Nephron (organoid): ENCODE results near the gene NEO1.

ENCODE experiments used
- H3K27ac Mint-ChIP-seq, 3 experiments: 2 replicates each; pipeline ENCODE4 v1.8.0; 2020; ENCODE audit warnings: mixed read lengths in 3 of 3, mild to moderate bottlenecking in 2 of 3, moderate library complexity in 1 of 3
- H3K27me3 Mint-ChIP-seq: 2 replicates; pipeline ENCODE4 v1.8.0; 2021; ENCODE audit warnings: low read depth, mild to moderate bottlenecking, moderate library complexity, mixed read lengths
- H3K36me3 Mint-ChIP-seq: 2 replicates; pipeline ENCODE4 v1.8.0; 2020; ENCODE audit warnings: low read depth, mixed read lengths
- H3K4me1 Mint-ChIP-seq: 2 replicates; pipeline ENCODE4 v1.8.0; 2020; ENCODE audit warnings: mixed read lengths
- H3K4me3 Mint-ChIP-seq, 3 experiments: 2 replicates each; pipeline ENCODE4 v1.8.0; 2020; ENCODE audit warnings: mild to moderate bottlenecking in 3 of 3, mixed read lengths in 3 of 3, moderate library complexity in 2 of 3
- H3K9me3 Mint-ChIP-seq: 2 replicates; pipeline ENCODE4 v1.8.0; 2020; ENCODE audit warnings: mixed read lengths
- TF ChIP-seq, protein P1 (sequence below), 3 experiments: fragments of 200-600 bp; sonication (generic); IDR thresholded peaks; one replicate each; pipeline ENCODE4 v1.5.0; 2021; ENCODE audit warnings: antibody characterized with exemption in 3 of 3; ENCODE audit not compliant: unreplicated experiment in 3 of 3

NEO1 gene

DNA sequence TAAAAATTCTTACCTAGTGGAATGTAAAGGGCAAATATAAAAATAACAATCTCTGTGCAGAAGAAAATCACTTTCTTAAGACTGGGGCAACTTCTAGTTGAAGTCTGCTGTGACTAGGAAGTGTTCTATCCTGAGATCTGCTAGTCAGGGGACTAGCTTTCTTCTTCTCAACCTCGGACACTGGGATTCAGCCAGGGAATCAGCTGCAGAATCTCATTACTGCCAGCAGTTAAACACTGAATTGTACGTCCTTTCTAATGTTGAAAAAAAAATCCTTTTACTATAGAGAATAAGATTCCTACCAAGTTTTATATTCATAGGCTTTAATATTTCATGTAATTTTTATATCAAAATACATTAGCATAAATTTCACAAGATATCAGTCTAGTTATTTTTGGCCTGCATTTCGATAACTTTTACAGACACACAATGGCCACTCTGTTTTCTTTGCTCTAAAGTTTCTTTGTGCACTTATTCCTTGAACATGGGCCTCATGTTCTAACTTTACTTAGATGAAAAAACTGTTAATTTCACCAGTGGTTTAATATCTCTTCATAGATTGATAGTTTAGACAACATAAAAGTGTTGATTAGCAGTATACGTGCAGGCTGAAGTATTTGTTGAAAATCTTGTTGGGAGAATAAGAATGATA lies 2.6 kb upstream of the NEO1 start:
- H3K27me3 Mint-ChIP-seq, result no peaks in the 10 kb centered on the region
- TF ChIP-seq, protein P1, sequence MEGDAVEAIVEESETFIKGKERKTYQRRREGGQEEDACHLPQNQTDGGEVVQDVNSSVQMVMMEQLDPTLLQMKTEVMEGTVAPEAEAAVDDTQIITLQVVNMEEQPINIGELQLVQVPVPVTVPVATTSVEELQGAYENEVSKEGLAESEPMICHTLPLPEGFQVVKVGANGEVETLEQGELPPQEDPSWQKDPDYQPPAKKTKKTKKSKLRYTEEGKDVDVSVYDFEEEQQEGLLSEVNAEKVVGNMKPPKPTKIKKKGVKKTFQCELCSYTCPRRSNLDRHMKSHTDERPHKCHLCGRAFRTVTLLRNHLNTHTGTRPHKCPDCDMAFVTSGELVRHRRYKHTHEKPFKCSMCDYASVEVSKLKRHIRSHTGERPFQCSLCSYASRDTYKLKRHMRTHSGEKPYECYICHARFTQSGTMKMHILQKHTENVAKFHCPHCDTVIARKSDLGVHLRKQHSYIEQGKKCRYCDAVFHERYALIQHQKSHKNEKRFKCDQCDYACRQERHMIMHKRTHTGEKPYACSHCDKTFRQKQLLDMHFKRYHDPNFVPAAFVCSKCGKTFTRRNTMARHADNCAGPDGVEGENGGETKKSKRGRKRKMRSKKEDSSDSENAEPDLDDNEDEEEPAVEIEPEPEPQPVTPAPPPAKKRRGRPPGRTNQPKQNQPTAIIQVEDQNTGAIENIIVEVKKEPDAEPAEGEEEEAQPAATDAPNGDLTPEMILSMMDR (IDR thresholded peaks at IDR 0.05; ENCODE audit: unreplicated experiment in 3 of 3), result no peak
- peak overlapping the region; percentile 44 to 77 (median 68) for H3K27ac Mint-ChIP-seq

DNA sequence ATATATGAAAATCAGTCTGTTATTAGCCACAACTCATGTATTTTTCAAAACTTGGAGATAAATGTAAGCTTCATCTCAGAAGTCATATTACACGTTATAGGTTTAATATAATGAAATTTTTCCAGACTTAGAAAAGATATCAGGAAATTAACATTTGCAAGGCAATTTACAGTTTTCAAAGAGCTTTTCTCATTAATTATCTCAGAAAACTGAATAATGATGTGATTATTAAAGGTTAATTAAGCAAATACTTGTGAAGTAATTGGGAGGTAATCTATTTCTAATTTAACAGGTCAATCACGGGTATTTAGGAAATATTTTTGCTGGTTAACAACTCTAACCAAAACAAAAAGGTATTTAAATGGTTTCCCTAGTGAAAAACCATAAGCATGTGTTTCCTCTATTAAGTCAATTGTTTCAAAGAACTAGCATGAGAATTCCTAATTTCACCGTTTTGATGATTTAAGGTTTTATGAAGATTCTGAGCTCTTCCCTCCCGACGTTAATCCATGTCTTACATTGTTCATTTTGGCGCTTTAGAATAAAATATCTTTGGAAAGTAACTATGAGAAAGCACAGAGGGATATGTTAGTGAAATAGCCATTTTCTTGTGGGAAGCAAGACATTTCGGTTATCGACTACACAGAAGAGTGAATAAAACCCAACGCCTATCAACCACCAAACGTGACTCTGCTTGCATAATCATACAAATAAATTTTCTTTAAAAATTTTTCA lies 1.5 kb upstream of the NEO1 start:
- Mint-ChIP-seq H3K9me3 (no peaks in the 10 kb centered on the region), H3K4me3 (peak overlapping the region; percentile 82 to 90 (median 88)), H3K27me3 (no peaks in the 10 kb centered on the region), H3K4me1 (peaks cover 17% of the 10 kb centered on the region), H3K27ac (peak overlapping the region; percentile 91 to 96 (median 95)), H3K36me3 (no peaks in the 10 kb centered on the region)
- TF ChIP-seq, protein P1 (IDR thresholded peaks at IDR 0.05; ENCODE audit: unreplicated experiment in 3 of 3), result no peak

More for the DNA sequence above, 2.6 kb upstream of the NEO1 start:
- H3K4me1 Mint-ChIP-seq, result peaks cover 17% of the 10 kb centered on the region
- no peaks in the 10 kb centered on the region for H3K9me3 Mint-ChIP-seq
- H3K4me3 Mint-ChIP-seq, result peak overlapping the region; percentile 31 to 57 (median 48)
- H3K36me3 Mint-ChIP-seq, result no peaks in the 10 kb centered on the region

DNA sequence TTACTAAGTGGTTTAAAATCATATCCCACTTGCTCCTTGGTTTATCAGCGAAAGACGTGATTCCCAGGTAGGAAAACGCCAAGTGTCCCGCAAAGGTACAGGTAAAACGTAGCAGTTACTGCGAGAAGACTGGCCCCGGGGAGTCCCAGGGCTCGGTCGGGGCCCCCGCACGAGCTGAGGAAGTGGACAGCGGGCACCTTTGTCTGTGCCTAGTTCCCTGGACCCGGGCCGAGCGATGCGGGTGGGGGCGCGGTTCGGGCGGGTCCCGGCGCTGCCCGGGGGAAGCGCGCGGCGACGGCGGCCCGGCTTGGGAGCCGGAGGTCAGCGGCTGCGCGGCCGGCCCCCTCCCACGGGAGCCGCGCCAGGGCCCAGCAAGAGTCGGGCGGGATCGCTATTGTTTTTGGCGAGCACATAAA lies 864 bp upstream of the NEO1 start:
- peak overlapping the region; percentile 82 to 90 (median 88) for H3K4me3 Mint-ChIP-seq
- TF ChIP-seq, protein P1 (IDR thresholded peaks at IDR 0.05; ENCODE audit: unreplicated experiment in 3 of 3), result no peak
- H3K4me1 Mint-ChIP-seq, result peaks cover 17% of the 10 kb centered on the region
- H3K27me3 Mint-ChIP-seq, result no peaks in the 10 kb centered on the region
- H3K27ac Mint-ChIP-seq, result peak overlapping the region; percentile 91 to 96 (median 95)
- no peaks in the 10 kb centered on the region for H3K9me3 Mint-ChIP-seq
- no peaks in the 10 kb centered on the region for H3K36me3 Mint-ChIP-seq

DNA sequence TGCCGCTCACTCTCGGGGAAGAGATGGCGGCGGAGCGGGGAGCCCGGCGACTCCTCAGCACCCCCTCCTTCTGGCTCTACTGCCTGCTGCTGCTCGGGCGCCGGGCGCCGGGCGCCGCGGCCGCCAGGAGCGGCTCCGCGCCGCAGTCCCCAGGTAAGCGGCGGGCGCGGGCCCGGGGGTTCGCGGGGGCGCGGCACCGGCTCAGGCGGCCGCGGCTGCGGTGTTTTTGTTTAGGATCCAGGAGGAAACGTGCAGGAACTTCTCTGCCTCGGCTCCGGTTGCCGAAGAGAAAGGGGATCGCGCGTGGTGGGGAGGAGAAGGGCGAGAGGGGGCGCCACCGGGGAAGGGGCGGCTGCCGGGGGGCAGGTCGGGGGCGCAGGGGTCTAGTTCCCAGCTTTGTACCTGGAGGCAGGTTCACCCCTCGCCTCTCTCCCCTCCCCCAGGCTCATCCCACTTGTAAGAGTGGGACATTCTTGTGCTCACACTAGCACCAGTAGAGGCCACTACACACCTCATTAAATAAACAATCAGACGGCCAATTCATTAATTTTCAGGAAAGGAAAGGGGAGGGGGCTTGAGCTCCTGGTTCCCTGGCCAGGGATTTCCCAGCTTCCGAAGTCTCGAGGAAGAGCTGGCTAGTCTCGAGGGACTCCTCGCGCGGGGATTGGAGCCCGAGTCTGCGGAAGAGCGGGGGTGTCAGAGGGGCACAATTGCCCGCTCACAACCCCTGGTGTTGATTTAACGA lies 562 bp downstream of the NEO1 start:
- H3K27me3 Mint-ChIP-seq, result no peaks in the 10 kb centered on the region
- H3K4me3 Mint-ChIP-seq, result peak overlapping the region in 2 of 3 experiments; percentile 14 to 94
- TF ChIP-seq, protein P1 (IDR thresholded peaks at IDR 0.05; ENCODE audit: unreplicated experiment in 3 of 3), result peak; percentile 31 to 43 (median 33)
- H3K9me3 Mint-ChIP-seq, result no peaks in the 10 kb centered on the region
- no peaks in the 10 kb centered on the region for H3K36me3 Mint-ChIP-seq
- H3K27ac Mint-ChIP-seq, result peak overlapping the region; percentile 88 to 96 (median 93)
- H3K4me1 Mint-ChIP-seq, result peaks cover 17% of the 10 kb centered on the region

DNA sequence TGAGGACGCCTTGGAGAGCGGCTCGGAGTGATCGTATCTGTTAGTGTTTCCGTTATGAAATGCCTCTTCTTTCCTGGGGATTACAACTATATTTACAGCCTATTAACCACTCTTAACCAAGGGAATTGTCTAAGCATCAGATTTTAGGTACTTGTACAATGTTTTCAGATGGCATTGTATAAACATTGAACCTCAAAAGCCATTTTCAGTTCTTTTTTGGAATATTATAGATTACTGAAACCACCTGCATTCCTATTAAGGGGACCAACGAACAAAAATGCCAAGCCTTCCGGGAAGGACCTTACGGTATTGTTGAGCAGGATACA lies 1.1 kb downstream of the NEO1 start:
- H3K27me3 Mint-ChIP-seq, result no peaks in the 10 kb centered on the region
- TF ChIP-seq, protein P1 (IDR thresholded peaks at IDR 0.05; ENCODE audit: unreplicated experiment in 3 of 3), result no peak
- peaks cover 17% of the 10 kb centered on the region for H3K4me1 Mint-ChIP-seq
- H3K36me3 Mint-ChIP-seq, result no peaks in the 10 kb centered on the region
- H3K27ac Mint-ChIP-seq, result peak overlapping the region; percentile 88 to 96 (median 93)
- H3K9me3 Mint-ChIP-seq, result no peaks in the 10 kb centered on the region
- peak overlapping the region in 1 of 3 experiments; percentile 94 for H3K4me3 Mint-ChIP-seq
